Kidney (tissue), 14 donors: ENCODE measurements around the gene BYSL. TPM values are rescaled to one million over a fixed set of nuclear protein-coding genes. Genes with fewer than 3 reads are reported as not detected.

Source experiments
- DNase-seq, 5 donors: peaks; one replicate each; pipeline ENCODE4 v3.0.0-alpha.2; 2013 to 2020
- FAIRE-seq: peaks from 2 replicates; lab custom pipeline; 2012; peaks lifted over from hg19 to GRCh38; lab: Jason Lieb, UNC
- H3K27ac ChIP-seq, 2 donors: one replicate each; pipeline ENCODE4 v1.7.0; 2013; ENCODE audit warnings: low read depth in 2 of 2, low read length in 2 of 2, inconsistent platforms in 1 of 2
- H3K27me3 ChIP-seq: one replicate; pipeline ENCODE4 v1.7.1; 2013; ENCODE audit warnings: low read length, inconsistent platforms; ENCODE audit not compliant: control insufficient read depth, insufficient read depth
- H3K36me3 ChIP-seq, 3 donors: one replicate each; pipeline versions ENCODE4 v1.7.0 to v1.7.1; 2013; ENCODE audit warnings: low read length in 3 of 3, control low read depth in 1 of 3, inconsistent platforms in 1 of 3; ENCODE audit not compliant: insufficient read depth in 3 of 3, control insufficient read depth in 2 of 3
- H3K4me1 ChIP-seq, 3 donors: one replicate each; pipeline versions ENCODE4 v1.7.0 to v1.7.1; 2013; ENCODE audit warnings: low read length in 3 of 3, inconsistent platforms in 1 of 3, low read depth in 1 of 3; ENCODE audit not compliant: control insufficient read depth in 2 of 3, insufficient read depth in 2 of 3
- H3K4me3 ChIP-seq, 3 donors: one replicate each; pipeline versions ENCODE4 v1.7.0 to v1.8.1; 2013; ENCODE audit warnings: low read length in 3 of 3, control low read depth in 1 of 3, inconsistent platforms in 1 of 3
- H3K9ac ChIP-seq, 3 donors: one replicate each; pipeline versions ENCODE4 v1.7.0 to v1.7.1; 2013; ENCODE audit warnings: low read length in 3 of 3, control low read depth in 1 of 3, inconsistent platforms in 1 of 3
- H3K9me3 ChIP-seq, 3 donors: one replicate each; pipeline versions ENCODE4 v1.7.0 to v1.7.1; 2013; ENCODE audit warnings: low read length in 3 of 3, control low read depth in 1 of 3, inconsistent platforms in 1 of 3; ENCODE audit not compliant: control insufficient read depth in 2 of 3, insufficient read depth in 1 of 3
- intact Hi-C: fragments of 100-400 bp; cut with DNase I; formaldehyde crosslinking; loops from one replicate; pipeline ENCODE4 v1.11.1; 2022
- polyA plus RNA-seq: library from polyadenylated mRNA; stranded (reverse); fragments of 350-450 nt; fragmentation: Illumina TruSeq; extraction: RNeasy Lipid Tissue Mini Kit (QIAGEN cat#74804); gene quantifications from one replicate; pipeline ENCODE4 v1.2.3, GENCODE V29; 2014; ENCODE audit warnings: low read depth, low replicate concordance; ENCODE audit not compliant: insufficient read depth
- total RNA-seq: library from RNA; stranded (reverse); fragmentation: NEBNext Ultra II Directional; extraction: Animal tissue kit (Norgen Biotek cat#: 25700); gene quantifications from one replicate; pipeline ENCODE4 v1.2.1, GENCODE V29; 2021
- TF ChIP-seq, protein P1 (sequence below): IDR thresholded peaks from 3 replicates; pipeline ENCODE4 v1.5.1; 2012; ENCODE audit warnings: mild to moderate bottlenecking, moderate library complexity, borderline replicate concordance; ENCODE audit not compliant: insufficient read depth; ENCODE audit errors: extremely low read depth
- donor health status: control.
- donor health status: control.
- donor health status: control.
- donor health status: control.
- donor health status: control.
- donor health status: DM: yes; HTN: yes; CAD: no.
- donor health status: Normal renal cell carcinoma (clear cell type).

BYSL gene
- total and polyA plus RNA-seq, 2 donors from 2014 or later, result 10.1 to 14.3 TPM

DNA sequence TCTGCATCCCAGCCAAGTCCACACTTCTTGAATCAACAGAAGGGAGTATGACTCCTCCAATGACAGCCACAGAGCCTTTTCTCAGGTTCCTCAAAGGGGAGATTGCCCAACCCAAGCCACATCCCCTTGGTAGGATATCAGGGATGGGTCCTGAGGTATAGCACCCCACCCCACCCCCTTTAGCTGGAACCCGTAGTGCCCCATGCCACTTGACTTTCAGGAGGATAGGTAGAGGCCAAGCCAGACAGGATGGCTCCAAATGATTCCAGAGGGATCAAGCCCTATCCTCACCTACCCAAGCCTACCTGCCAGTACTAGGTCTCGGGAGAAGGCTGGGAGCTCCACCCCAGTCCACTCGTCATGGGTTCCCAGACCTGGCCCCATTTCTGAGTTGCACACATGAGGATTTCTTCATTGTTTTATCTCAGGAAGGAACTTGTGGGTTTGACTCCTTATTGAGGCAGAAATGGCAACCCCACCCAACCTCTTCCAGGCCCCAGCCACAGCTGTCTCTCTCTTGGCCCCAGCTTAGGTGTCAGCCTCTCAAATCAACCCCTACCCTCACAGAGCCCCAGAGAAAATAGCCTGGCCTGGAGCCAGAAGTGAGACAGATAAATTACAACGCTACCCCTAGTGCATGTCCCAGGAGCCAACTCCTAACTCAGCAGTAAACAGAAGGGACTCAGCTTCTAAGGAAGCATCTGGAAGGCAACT lies 16.7 kb downstream of the BYSL start:
- intact Hi-C loops, result loop anchor here (10.0 kb wide), 1 partner anchor 107 kb away; no protein-coding TSS in a partner anchor
- H3K36me3 ChIP-seq, result peaks cover 3 to 26% (median 10%) of the 10 kb centered on the region in 3 donors
- no peak overlapping the region for H3K9ac ChIP-seq
- TF ChIP-seq, protein P1, sequence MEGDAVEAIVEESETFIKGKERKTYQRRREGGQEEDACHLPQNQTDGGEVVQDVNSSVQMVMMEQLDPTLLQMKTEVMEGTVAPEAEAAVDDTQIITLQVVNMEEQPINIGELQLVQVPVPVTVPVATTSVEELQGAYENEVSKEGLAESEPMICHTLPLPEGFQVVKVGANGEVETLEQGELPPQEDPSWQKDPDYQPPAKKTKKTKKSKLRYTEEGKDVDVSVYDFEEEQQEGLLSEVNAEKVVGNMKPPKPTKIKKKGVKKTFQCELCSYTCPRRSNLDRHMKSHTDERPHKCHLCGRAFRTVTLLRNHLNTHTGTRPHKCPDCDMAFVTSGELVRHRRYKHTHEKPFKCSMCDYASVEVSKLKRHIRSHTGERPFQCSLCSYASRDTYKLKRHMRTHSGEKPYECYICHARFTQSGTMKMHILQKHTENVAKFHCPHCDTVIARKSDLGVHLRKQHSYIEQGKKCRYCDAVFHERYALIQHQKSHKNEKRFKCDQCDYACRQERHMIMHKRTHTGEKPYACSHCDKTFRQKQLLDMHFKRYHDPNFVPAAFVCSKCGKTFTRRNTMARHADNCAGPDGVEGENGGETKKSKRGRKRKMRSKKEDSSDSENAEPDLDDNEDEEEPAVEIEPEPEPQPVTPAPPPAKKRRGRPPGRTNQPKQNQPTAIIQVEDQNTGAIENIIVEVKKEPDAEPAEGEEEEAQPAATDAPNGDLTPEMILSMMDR, result no peak
- no peaks in the 10 kb centered on the region for H3K27me3 ChIP-seq
- no peak overlapping the region for H3K4me3 ChIP-seq
- FAIRE-seq (no peak), DNase-seq (peak in 3 of 5 donors; percentile 4 to 38 (median 24))
- peaks cover 8 to 24% (median 9%) of the 10 kb centered on the region in 3 donors for H3K4me1 ChIP-seq
- H3K27ac ChIP-seq, result no peak overlapping the region
- no peaks in the 10 kb centered on the region for H3K9me3 ChIP-seq

DNA sequence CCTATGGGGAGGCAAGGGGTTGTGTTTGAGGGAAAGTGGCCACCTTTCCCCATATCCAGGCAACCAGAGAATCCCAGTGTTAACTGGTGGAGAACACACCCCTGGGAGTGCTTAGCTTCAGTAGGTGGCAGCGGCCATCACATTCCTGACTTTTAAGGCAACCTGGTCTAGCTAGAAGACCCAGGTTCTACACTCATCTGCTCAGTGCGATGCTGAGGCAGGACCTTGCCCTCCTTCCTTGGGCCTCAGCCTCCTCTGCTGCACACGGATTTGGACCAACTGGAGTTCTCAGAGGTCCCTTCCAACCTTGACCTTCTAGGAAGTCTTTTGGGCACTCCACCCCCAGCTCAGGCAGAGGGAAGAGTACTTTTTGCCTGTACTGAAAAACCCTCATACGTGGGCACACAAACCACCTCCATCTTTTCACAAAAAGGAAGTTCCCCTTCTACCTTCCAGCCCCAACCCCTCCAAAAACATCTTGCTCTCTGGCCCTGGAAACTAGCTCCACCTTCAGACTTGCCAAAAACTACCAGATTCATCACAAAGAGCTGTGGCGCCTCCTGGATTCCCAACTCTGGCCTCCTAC lies 17.4 kb downstream of the BYSL start:
- no peak overlapping the region for H3K9ac ChIP-seq
- no peak for DNase-seq
- no peak overlapping the region for H3K27ac ChIP-seq
- intact Hi-C loops, result loop anchor here (10.0 kb wide), 1 partner anchor 106 kb away; no protein-coding TSS in a partner anchor
- no peaks in the 10 kb centered on the region for H3K9me3 ChIP-seq
- H3K36me3 ChIP-seq, result peaks cover 3 to 25% (median 10%) of the 10 kb centered on the region in 3 donors
- FAIRE-seq, result no peak
- H3K4me1 ChIP-seq, result peaks cover 8 to 24% (median 9%) of the 10 kb centered on the region in 3 donors
- no peak overlapping the region for H3K4me3 ChIP-seq
- TF ChIP-seq, protein P1, result no peak
- H3K27me3 ChIP-seq, result no peaks in the 10 kb centered on the region

DNA sequence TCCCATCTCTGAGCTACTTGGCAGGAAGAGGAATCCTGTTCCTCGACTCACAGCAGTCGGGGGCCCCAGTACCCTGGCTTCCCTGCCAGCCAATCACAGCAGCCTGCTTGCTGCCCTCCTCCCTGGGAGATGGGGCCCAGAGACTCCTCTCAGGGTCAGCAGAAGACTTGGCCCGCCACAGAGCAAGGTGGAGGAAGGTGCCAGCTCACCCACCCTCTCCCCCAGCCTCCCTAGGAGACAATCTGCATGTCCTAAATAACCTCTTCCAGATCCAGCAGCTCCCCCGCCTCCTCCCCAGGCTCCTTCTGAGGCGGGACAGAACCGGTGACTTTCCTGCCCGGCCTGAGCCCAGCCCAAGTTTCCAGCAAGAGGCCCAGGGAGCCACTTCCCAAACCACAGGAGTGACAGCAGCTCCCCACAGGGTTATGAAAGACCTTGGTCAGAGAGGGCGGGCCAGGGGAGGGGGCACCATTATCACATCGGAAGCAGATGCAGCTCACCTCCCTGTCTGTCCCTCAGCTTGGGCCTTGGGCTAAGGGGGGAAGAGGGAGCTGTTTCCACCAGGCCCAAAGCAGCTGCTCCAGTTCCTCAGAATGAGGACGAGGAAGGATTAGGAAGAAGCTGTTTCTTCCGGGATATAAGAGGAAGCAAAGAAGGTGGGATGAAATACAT lies 18.0 kb downstream of the BYSL start:
- H3K4me3 ChIP-seq, result no peak overlapping the region
- no peaks in the 10 kb centered on the region for H3K27me3 ChIP-seq
- no peaks in the 10 kb centered on the region for H3K9me3 ChIP-seq
- no peak for FAIRE-seq
- intact Hi-C loops, result loop anchor here (10.0 kb wide), 1 partner anchor 105 kb away; no protein-coding TSS in a partner anchor
- TF ChIP-seq, protein P1, result no peak
- H3K27ac ChIP-seq, result no peak overlapping the region
- peak in 3 of 5 donors; percentile 3 to 55 (median 21) for DNase-seq
- peaks cover 8 to 24% (median 9%) of the 10 kb centered on the region in 3 donors for H3K4me1 ChIP-seq
- H3K9ac ChIP-seq, result no peak overlapping the region
- H3K36me3 ChIP-seq, result peaks cover under 1 to 21% (median 6%) of the 10 kb centered on the region in 3 donors
